ENCODE measurements around the gene TSPO2. TPM values are rescaled to one million over a fixed set of nuclear protein-coding genes. Genes with fewer than 3 reads are reported as not detected.

TSPO2 gene
- polyA plus RNA-seq, 3 donors, result not detected

GRCh38 chr6:41047306-41047705 lies 5.0 kb downstream of the TSPO2 start:
- intact Hi-C loops (cut with micrococcal nuclease), result no loop called here
- no peak for DNase-seq

DNA sequence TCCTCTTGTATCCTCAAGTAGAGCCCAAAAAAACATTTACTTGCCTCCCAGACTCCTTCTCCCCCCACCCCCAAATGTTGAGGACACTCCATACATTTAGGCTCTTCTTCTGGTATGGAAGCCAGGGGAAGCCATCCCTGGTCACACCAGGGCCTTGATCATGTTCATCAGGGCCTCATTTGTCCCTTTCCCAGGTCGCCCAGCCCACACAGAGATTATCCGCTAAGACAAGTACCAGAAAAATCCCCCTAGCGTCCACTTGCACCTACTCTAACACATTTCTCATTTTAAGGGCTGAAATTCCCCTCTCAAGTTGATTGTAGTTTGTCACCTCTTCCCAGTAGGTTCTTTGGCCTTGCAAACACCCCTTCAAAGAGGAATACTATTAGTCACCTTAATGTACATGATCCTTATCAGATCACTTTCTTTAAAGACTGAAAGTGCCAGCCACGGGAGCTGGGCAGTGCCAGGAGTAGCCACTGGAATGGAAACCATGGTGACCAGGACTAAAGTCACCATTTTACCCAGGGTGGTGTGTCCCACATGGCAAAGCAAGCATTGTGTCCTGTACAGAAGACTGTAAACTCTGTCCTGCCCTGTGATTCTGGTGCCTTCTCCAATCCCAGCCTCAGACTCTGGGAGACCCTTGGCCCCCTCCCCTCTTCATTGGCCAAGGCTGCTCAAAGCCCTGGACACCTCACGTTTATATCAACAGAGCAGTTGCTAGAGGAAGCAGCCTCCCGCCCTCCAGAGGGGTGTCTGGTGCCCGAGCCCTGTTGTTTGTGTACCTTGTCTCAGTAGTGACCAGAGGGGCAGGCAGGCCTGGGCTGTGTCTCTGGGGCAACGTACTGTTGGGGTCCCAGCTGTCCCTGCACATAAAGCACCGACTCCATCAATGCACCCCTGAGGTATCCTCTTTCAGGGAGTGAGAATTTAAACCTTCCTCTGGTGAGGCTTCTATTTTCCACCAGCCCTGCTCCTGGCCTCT lies 5.8 kb downstream of the TSPO2 start:
- WGBS (ENCODE audit: insufficient coverage), result 93% methylated on average over 6 of the region's 9 CpGs
- TF ChIP-seq, protein P1, sequence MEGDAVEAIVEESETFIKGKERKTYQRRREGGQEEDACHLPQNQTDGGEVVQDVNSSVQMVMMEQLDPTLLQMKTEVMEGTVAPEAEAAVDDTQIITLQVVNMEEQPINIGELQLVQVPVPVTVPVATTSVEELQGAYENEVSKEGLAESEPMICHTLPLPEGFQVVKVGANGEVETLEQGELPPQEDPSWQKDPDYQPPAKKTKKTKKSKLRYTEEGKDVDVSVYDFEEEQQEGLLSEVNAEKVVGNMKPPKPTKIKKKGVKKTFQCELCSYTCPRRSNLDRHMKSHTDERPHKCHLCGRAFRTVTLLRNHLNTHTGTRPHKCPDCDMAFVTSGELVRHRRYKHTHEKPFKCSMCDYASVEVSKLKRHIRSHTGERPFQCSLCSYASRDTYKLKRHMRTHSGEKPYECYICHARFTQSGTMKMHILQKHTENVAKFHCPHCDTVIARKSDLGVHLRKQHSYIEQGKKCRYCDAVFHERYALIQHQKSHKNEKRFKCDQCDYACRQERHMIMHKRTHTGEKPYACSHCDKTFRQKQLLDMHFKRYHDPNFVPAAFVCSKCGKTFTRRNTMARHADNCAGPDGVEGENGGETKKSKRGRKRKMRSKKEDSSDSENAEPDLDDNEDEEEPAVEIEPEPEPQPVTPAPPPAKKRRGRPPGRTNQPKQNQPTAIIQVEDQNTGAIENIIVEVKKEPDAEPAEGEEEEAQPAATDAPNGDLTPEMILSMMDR (IDR thresholded peaks at IDR 0.05), result no peak
- Histone ChIP-seq H3K4me3 (replicated peaks in 1 of 3; ENCODE audit: low read depth in 2 of 3, low read length in 3 of 3) (no peak overlapping the region), H3K4me2 (replicated peaks; ENCODE audit: extremely low read depth, low read length, poor library complexity, severe bottlenecking) (no peak overlapping the region), H3K27ac (ENCODE audit: low read depth in 1 of 2, low read length in 2 of 2) (no peak overlapping the region), H3K9me3 (replicated peaks in 1 of 2; ENCODE audit: control insufficient read depth in 1 of 2, insufficient read depth in 1 of 2, low read length in 2 of 2) (no peaks in the 10 kb centered on the region), H2AFZ (ENCODE audit: insufficient read depth, low read depth, low read length, poor library complexity, severe bottlenecking) (no peak overlapping the region), H3K4me1 (ENCODE audit: control insufficient read depth in 1 of 2, insufficient read depth in 2 of 2, low read length in 2 of 2) (peaks cover 19% of the 10 kb centered on the region in 2 donors), H3K9ac (ENCODE audit: insufficient read depth, low read length, poor library complexity, severe bottlenecking) (no peak overlapping the region), H3K27me3 (ENCODE audit: control insufficient read depth in 2 of 2, insufficient read depth in 2 of 2, low read length in 2 of 2) (no peaks in the 10 kb centered on the region), H4K20me1 (ENCODE audit: insufficient read depth, low read length) (no peaks in the 10 kb centered on the region), H3K79me2 (ENCODE audit: insufficient read depth, low read length) (no peaks in the 10 kb centered on the region), H3K36me3 (replicated peaks in 1 of 2; ENCODE audit: control insufficient read depth in 1 of 2, insufficient read depth in 2 of 2, low read length in 2 of 2) (no peaks in the 10 kb centered on the region)
- Mint-ChIP-seq H3K4me1 (peaks cover 16% of the 10 kb centered on the region), H3K36me3 (peaks cover 2 to 4% of the 10 kb centered on the region in 2 donors), H3K9me3 (peaks cover 0 to 2% (median 0%) of the 10 kb centered on the region in 7 donors), H3K4me3 (no peak overlapping the region), H3K27me3 (ENCODE audit: low read depth in 3 of 3) (peaks cover 0 to 4% (median 0%) of the 10 kb centered on the region in 3 donors), H3K27ac (no peak overlapping the region)
- intact Hi-C loops (cut with micrococcal nuclease), result no loop called here
- DNase-seq, result no peak

More at GRCh38 chr6:41047306-41047705, 5.0 kb downstream of the TSPO2 start:
- no peak overlapping the region for H3K4me3 ChIP-seq (replicated peaks in 1 of 3; ENCODE audit: low read depth in 2 of 3, low read length in 3 of 3)
- no peak overlapping the region for H3K27ac ChIP-seq (ENCODE audit: low read depth in 1 of 2, low read length in 2 of 2)
- H3K27me3 Mint-ChIP-seq (ENCODE audit: low read depth in 3 of 3), result peaks cover 0 to 4% (median 0%) of the 10 kb centered on the region in 3 donors
- no peak overlapping the region for H3K4me3 Mint-ChIP-seq
- H3K4me2 ChIP-seq (replicated peaks; ENCODE audit: extremely low read depth, low read length, poor library complexity, severe bottlenecking), result no peak overlapping the region
- no peaks in the 10 kb centered on the region for H3K27me3 ChIP-seq (ENCODE audit: control insufficient read depth in 2 of 2, insufficient read depth in 2 of 2, low read length in 2 of 2)
- H3K79me2 ChIP-seq (ENCODE audit: insufficient read depth, low read length), result no peaks in the 10 kb centered on the region
- TF ChIP-seq, protein P1 (IDR thresholded peaks at IDR 0.05), result no peak
- H3K36me3 Mint-ChIP-seq, result peaks cover 2 to 4% of the 10 kb centered on the region in 2 donors
- peaks cover 12% of the 10 kb centered on the region for H3K4me1 Mint-ChIP-seq
- no peak overlapping the region for H3K27ac Mint-ChIP-seq
- peaks cover 15% of the 10 kb centered on the region in 2 donors for H3K4me1 ChIP-seq (ENCODE audit: control insufficient read depth in 1 of 2, insufficient read depth in 2 of 2, low read length in 2 of 2)
- H3K9me3 ChIP-seq (replicated peaks in 1 of 2; ENCODE audit: control insufficient read depth in 1 of 2, insufficient read depth in 1 of 2, low read length in 2 of 2), result no peaks in the 10 kb centered on the region
- H3K9ac ChIP-seq (ENCODE audit: insufficient read depth, low read length, poor library complexity, severe bottlenecking), result no peak overlapping the region
- 93% methylated on average over 2 of the region's 2 CpGs for WGBS (ENCODE audit: insufficient coverage)
- H3K36me3 ChIP-seq (replicated peaks in 1 of 2; ENCODE audit: control insufficient read depth in 1 of 2, insufficient read depth in 2 of 2, low read length in 2 of 2), result no peaks in the 10 kb centered on the region
- H4K20me1 ChIP-seq (ENCODE audit: insufficient read depth, low read length), result no peaks in the 10 kb centered on the region
- H2AFZ ChIP-seq (ENCODE audit: insufficient read depth, low read depth, low read length, poor library complexity, severe bottlenecking), result no peak overlapping the region
- H3K9me3 Mint-ChIP-seq, result no peaks in the 10 kb centered on the region
